ENCODE data around the gene MAD1L1. TPM values are rescaled to one million over a fixed set of nuclear protein-coding genes. Genes with fewer than 3 reads are reported as not detected.
A peak's percentile ranks its signal among the peaks of the same experiment; 100 is the strongest.

MAD1L1 gene
- total RNA-seq, 4 donors from 2014 or later: 60.3 to 149 (median 73.7) TPM

DNA sequence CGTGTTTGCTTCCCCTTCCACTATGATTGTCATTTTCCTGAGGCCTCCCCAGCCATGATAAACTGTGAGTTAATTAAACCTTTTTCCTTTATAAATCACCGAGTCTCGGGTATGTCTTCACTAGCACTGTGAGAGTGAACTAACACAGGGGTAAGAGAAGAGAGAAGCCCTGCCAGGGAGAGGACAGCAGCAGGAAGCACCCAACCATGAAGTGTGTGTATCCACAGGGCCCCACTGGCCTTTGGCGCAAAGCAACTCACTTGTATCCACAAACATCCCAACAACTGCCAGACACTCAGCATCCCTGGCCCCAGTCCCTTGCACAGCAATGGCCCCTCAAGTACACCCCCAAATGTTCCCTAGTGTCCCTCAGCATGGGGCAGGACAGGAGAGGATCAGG, 115.1 kb downstream of the MAD1L1 start:
- Histone ChIP-seq H3K4me1 (peaks cover 0 to 41% (median 16%) of the 10 kb centered on the region in 4 donors), H3K27ac (peak overlapping the region in 1 of 4 donors; percentile 77), H3K9me3 (no peaks in the 10 kb centered on the region), H3K36me3 (peaks cover 0 to 35% (median 0%) of the 10 kb centered on the region in 3 donors), H3K4me3 (no peak overlapping the region), H3K27me3 (no peaks in the 10 kb centered on the region)
- WGBS, 2 donors: 87% methylated on average over 4 of the region's 4 CpGs
- DNase-seq (ENCODE audit: low spot score in 2 of 2): no peak
- TF ChIP-seq, protein P1, sequence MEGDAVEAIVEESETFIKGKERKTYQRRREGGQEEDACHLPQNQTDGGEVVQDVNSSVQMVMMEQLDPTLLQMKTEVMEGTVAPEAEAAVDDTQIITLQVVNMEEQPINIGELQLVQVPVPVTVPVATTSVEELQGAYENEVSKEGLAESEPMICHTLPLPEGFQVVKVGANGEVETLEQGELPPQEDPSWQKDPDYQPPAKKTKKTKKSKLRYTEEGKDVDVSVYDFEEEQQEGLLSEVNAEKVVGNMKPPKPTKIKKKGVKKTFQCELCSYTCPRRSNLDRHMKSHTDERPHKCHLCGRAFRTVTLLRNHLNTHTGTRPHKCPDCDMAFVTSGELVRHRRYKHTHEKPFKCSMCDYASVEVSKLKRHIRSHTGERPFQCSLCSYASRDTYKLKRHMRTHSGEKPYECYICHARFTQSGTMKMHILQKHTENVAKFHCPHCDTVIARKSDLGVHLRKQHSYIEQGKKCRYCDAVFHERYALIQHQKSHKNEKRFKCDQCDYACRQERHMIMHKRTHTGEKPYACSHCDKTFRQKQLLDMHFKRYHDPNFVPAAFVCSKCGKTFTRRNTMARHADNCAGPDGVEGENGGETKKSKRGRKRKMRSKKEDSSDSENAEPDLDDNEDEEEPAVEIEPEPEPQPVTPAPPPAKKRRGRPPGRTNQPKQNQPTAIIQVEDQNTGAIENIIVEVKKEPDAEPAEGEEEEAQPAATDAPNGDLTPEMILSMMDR (IDR thresholded peaks at IDR 0.05): no peak
- no peak for TF ChIP-seq POLR2A (IDR thresholded peaks at IDR 0.05)

DNA sequence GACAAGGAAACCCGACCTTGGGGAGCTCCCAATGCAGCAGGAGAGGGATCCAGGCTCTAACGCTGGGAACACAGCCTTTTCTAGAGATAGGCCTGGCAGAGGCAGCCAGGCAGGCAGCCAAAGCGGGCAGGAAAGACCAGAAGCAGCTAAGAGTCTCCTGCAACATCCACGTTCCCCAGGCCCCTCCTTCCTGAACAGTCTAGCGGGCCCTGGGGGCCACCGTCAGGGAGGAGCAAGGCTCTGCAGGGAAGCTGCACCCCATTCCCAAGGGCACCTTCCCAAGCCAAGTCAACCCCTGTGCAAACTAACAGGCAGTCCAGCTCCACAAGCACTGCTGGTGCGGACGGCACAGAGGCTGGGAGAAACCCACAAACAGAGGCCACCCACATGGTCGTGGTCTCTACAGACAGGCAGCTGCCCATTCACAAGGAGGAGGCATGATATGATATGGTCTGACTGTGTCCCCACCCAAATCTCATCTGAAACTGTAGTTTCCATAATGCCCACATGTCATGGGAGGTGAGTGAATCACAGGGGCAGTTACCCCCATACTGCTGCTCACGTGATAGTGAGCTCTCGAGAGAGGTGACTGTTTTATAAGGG, 115.7 kb downstream of the MAD1L1 start:
- Histone ChIP-seq H3K27me3 (no peaks in the 10 kb centered on the region), H3K4me3 (no peak overlapping the region), H3K4me1 (peaks cover 0 to 42% (median 16%) of the 10 kb centered on the region in 4 donors), H3K27ac (peak overlapping the region in 2 of 4 donors; percentile 58 to 77), H3K9me3 (no peaks in the 10 kb centered on the region), H3K36me3 (peaks cover 0 to 33% (median 0%) of the 10 kb centered on the region in 3 donors)
- WGBS, 2 donors: 29 to 39% methylated on average over 11 of the region's 11 CpGs
- DNase-seq (ENCODE audit: low spot score in 2 of 2): no peak
- TF ChIP-seq POLR2A (IDR thresholded peaks at IDR 0.05) (no peak), EP300 (IDR thresholded peaks at IDR 0.05) (no peak)
- TF ChIP-seq, protein P1 (IDR thresholded peaks at IDR 0.05): no peak

DNA sequence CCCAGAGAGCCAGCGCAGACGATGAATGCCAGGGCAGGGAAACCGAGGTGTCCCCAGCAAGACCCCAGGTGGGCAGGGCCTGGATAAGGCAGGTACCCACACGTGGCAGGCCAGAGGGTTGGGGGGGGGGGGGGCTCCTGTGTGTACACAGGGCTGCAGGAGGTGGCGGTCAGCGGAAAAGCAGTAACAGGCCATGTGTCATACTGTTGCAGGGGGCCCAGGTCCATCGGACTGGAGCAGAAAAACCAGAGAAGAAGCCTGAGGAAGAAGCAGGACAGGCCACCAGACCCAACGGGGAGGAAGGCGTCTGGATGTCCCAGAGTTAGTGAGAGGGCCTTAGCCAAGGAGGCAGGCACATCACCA, 116.3 kb downstream of the MAD1L1 start:
- Histone ChIP-seq H3K27me3 (no peaks in the 10 kb centered on the region), H3K4me1 (peaks cover 0 to 44% (median 18%) of the 10 kb centered on the region in 4 donors), H3K4me3 (no peak overlapping the region), H3K36me3 (peaks cover 0 to 30% (median 0%) of the 10 kb centered on the region in 3 donors), H3K9me3 (no peaks in the 10 kb centered on the region), H3K27ac (peak overlapping the region in 2 of 4 donors; percentile 58 to 77)
- WGBS, 2 donors: 71 to 79% methylated on average over 9 of the region's 9 CpGs
- no peak for TF ChIP-seq POLR2A (IDR thresholded peaks at IDR 0.05)
- TF ChIP-seq, protein P1 (IDR thresholded peaks at IDR 0.05): no peak
- no peak for TF ChIP-seq EP300 (IDR thresholded peaks at IDR 0.05)
- no peak for DNase-seq (ENCODE audit: low spot score in 2 of 2)

DNA sequence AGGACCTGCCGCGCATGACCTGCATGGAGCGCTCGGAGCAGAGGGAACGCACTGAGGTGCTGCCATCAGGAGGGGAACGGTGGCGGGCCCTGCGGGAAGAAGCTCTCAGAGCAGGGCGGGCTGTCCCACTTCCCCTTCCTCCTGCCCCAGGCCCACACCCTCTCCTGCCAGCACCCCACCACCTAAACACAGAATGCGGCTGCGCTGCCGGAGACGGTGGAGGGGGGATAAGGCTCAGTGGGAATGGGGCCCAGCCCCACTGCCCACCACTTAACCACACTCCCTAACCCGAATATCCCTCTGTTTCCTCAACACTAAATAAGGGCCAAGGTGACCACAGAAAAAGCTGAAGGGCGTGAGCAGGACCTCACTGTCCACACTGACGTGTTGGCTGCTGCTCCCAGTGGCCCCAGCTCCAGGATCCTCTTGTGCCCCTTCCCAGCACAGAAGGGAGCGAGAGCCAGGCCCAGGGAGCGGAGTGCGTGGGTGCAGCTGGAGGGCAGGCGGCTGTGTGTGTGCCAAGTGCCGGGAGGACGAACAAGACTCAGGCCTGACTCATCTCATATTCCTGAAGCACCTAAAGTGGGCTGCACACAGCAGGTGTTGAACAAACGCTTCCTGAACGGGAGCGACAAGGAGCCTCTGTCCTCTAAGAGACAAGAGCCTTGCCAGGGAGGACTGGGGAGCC, 116.8 kb downstream of the MAD1L1 start:
- H3K9me3 ChIP-seq: no peaks in the 10 kb centered on the region
- peaks cover 0 to 45% (median 21%) of the 10 kb centered on the region in 4 donors for H3K4me1 ChIP-seq
- no peaks in the 10 kb centered on the region for H3K27me3 ChIP-seq
- WGBS, 2 donors: 76 to 78% methylated on average over 25 of the region's 25 CpGs
- TF ChIP-seq, protein P1 (IDR thresholded peaks at IDR 0.05): no peak
- no peak for TF ChIP-seq EP300 (IDR thresholded peaks at IDR 0.05)
- peak overlapping the region in 2 of 4 donors; percentile 58 to 77 for H3K27ac ChIP-seq
- DNase-seq (ENCODE audit: low spot score in 2 of 2): no peak
- no peak overlapping the region for H3K4me3 ChIP-seq
- peaks cover 0 to 24% (median 0%) of the 10 kb centered on the region in 3 donors for H3K36me3 ChIP-seq
